ENCODE data around the gene HRK. TPM values are rescaled to one million over a fixed set of nuclear protein-coding genes. Genes with fewer than 3 reads are reported as not detected.

Gene HRK
- total RNA-seq, 1 experiment from 2014 or later = 0.33 TPM

GRCh38 chr12:116927244-116927940 is 46.2 kb upstream of the HRK start:
- DNase-seq (no peak), ATAC-seq (no peak)
- Histone ChIP-seq H3K4me3 (ENCODE audit: low read length) (no peak overlapping the region), H3K9me2 (replicated peaks; ENCODE audit: low read length) (no peaks in the 10 kb centered on the region), H3F3A (ENCODE audit: low read length, unreplicated experiment) (peaks cover 9% of the 10 kb centered on the region), H3K4me2 (ENCODE audit: low read length) (no peak overlapping the region), H3K36me3 (ENCODE audit: low read depth, low read length) (peaks cover 35% of the 10 kb centered on the region), H3K4me1 (ENCODE audit: insufficient read depth, low read length) (peaks cover 22% of the 10 kb centered on the region), H2AFZ (ENCODE audit: low read length) (no peak overlapping the region), H3K27ac (ENCODE audit: low read length) (no peak overlapping the region), H4K20me1 (ENCODE audit: low read length) (no peaks in the 10 kb centered on the region), H3K27me3 (ENCODE audit: low read length) (no peaks in the 10 kb centered on the region), H3K79me2 (ENCODE audit: low read length) (peaks cover 29% of the 10 kb centered on the region), H3K9ac (ENCODE audit: low read length) (no peak overlapping the region), H3K9me3 (ENCODE audit: low read length) (0 out of 2 replicates have a peak, but pooled peaks cover 5% of the 10 kb centered on the region)
- intact Hi-C loops (cut with micrococcal nuclease) = no loop called here
- BruUV-seq (replicated peaks) = no TSS peak
- POLR2A ChIA-PET (ENCODE audit: unreplicated experiment) = no interaction called here
- CTCF ChIA-PET = no interaction called here
- TF ChIP-seq EZH2 (IDR thresholded peaks at IDR 0.05; ENCODE audit: low read length, unreplicated experiment) = no peak
- TF ChIP-seq, protein P1, sequence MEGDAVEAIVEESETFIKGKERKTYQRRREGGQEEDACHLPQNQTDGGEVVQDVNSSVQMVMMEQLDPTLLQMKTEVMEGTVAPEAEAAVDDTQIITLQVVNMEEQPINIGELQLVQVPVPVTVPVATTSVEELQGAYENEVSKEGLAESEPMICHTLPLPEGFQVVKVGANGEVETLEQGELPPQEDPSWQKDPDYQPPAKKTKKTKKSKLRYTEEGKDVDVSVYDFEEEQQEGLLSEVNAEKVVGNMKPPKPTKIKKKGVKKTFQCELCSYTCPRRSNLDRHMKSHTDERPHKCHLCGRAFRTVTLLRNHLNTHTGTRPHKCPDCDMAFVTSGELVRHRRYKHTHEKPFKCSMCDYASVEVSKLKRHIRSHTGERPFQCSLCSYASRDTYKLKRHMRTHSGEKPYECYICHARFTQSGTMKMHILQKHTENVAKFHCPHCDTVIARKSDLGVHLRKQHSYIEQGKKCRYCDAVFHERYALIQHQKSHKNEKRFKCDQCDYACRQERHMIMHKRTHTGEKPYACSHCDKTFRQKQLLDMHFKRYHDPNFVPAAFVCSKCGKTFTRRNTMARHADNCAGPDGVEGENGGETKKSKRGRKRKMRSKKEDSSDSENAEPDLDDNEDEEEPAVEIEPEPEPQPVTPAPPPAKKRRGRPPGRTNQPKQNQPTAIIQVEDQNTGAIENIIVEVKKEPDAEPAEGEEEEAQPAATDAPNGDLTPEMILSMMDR (conservative IDR thresholded peaks at IDR 0.05; ENCODE audit: low read depth, low read length) = no peak
- TF ChIP-seq EZH2phosphoT487 (IDR thresholded peaks at IDR 0.05; ENCODE audit: borderline replicate concordance, low read length) = no peak

- no peaks in the 10 kb centered on the region for H3K27me3 ChIP-seq (ENCODE audit: low read length)
- BruUV-seq (replicated peaks) = no TSS peak
- no peaks in the 10 kb centered on the region for H4K20me1 ChIP-seq (ENCODE audit: low read length)
- peaks cover 22% of the 10 kb centered on the region for H3K4me1 ChIP-seq (ENCODE audit: insufficient read depth, low read length)
- TF ChIP-seq, protein P1 (conservative IDR thresholded peaks at IDR 0.05; ENCODE audit: low read depth, low read length) = no peak
- TF ChIP-seq EZH2 (IDR thresholded peaks at IDR 0.05; ENCODE audit: low read length, unreplicated experiment) (no peak), EZH2phosphoT487 (IDR thresholded peaks at IDR 0.05; ENCODE audit: borderline replicate concordance, low read length) (no peak)
- no peak overlapping the region for H3K4me3 ChIP-seq (ENCODE audit: low read length)
- H3K4me2 ChIP-seq (ENCODE audit: low read length) = no peak overlapping the region
- H3K9me2 ChIP-seq (replicated peaks; ENCODE audit: low read length) = no peaks in the 10 kb centered on the region
- peaks cover 38% of the 10 kb centered on the region for H3K79me2 ChIP-seq (ENCODE audit: low read length)
- no peak overlapping the region for H3K9ac ChIP-seq (ENCODE audit: low read length)
- H3K36me3 ChIP-seq (ENCODE audit: low read depth, low read length) = peaks cover 28% of the 10 kb centered on the region
- no peak for DNase-seq
- intact Hi-C loops (cut with micrococcal nuclease) = no loop called here
- ATAC-seq = no peak
- 0 out of 2 replicates have a peak, but pooled peaks cover 5% of the 10 kb centered on the region for H3K9me3 ChIP-seq (ENCODE audit: low read length)
- H2AFZ ChIP-seq (ENCODE audit: low read length) = no peak overlapping the region
- peaks cover 9% of the 10 kb centered on the region for H3F3A ChIP-seq (ENCODE audit: low read length, unreplicated experiment)
- POLR2A ChIA-PET (ENCODE audit: unreplicated experiment) = no interaction called here
- H3K27ac ChIP-seq (ENCODE audit: low read length) = no peak overlapping the region
- CTCF ChIA-PET = no interaction called here
Observed at GRCh38 chr12:116926283-116927243, 45.3 kb upstream of the HRK start.

Measured in PC-3 (cell line).